ENCODE results near the gene COIL.

- peak; percentile 84 for TF ChIP-seq CTCF (IDR thresholded peaks at IDR 0.05)
- no peak for TF ChIP-seq EZH2 (IDR thresholded peaks at IDR 0.05; ENCODE audit: borderline replicate concordance, insufficient read depth, low read depth, low read length, poor library complexity, severe bottlenecking)
Observed at GRCh38 chr17:56939869-56940484, 20.9 kb downstream of the COIL start.

Measured in B cell (primary cell).